HUES6 (cell line): ENCODE results near the gene ZNF831.

Experiments
- H3K27ac ChIP-seq: 2 replicates; pipeline ENCODE4 v1.7.0; 2013; ENCODE audit warnings: low read depth, mild to moderate bottlenecking, low read length, inconsistent platforms
- H3K27me3 ChIP-seq: 2 replicates; pipeline ENCODE4 v1.6.1; 2013; ENCODE audit warnings: low read length; ENCODE audit not compliant: control insufficient read depth, insufficient read depth
- H3K36me3 ChIP-seq: 2 replicates; pipeline ENCODE4 v1.6.1; 2013; ENCODE audit warnings: low read length; ENCODE audit not compliant: control insufficient read depth, insufficient read depth
- H3K4me1 ChIP-seq: 2 replicates; pipeline ENCODE4 v1.6.1; 2013; ENCODE audit warnings: low read length; ENCODE audit not compliant: control insufficient read depth, insufficient read depth
- H3K4me3 ChIP-seq: 2 replicates; pipeline ENCODE4 v1.5.1; 2013; ENCODE audit warnings: low read depth, low read length
- H3K9ac ChIP-seq: one replicate; pipeline ENCODE4 v1.6.1; 2013; ENCODE audit warnings: mild to moderate bottlenecking, low read length
- H3K9me3 ChIP-seq: 2 replicates; pipeline ENCODE4 v1.6.1; 2013; ENCODE audit warnings: low read depth, low read length; ENCODE audit not compliant: control insufficient read depth, insufficient read depth

Gene ZNF831

GRCh38 chr20:59204165-59204894 lies 40.7 kb downstream of the ZNF831 start:
- Histone ChIP-seq H3K9ac (no peak overlapping the region), H3K27ac (no peak overlapping the region), H3K4me1 (peaks cover 17% of the 10 kb centered on the region), H3K4me3 (no peak overlapping the region), H3K27me3 (peaks cover 7% of the 10 kb centered on the region), H3K9me3 (no peaks in the 10 kb centered on the region), H3K36me3 (no peaks in the 10 kb centered on the region)

DNA sequence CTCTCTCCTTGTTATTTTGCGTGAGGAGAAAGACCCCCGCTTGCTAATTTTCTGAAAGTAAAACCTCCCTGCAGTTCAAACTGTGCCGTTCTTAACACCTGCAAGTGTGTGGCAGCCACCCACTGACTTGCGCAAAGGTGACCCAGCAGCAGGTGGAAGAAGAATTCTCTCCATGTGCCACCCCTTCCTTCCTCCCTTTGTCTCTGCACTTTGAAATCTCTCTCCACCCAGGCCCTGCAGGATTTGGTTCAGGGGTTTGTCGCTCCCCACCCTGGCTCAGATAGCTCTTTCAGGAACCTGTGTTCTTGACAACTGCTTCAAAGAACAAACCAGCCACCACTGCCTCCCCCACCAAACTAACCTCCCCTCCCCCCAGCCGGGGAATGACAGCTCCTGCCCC lies 41.4 kb downstream of the ZNF831 start:
- H3K4me1 ChIP-seq, result peaks cover 17% of the 10 kb centered on the region
- no peak overlapping the region for H3K4me3 ChIP-seq
- no peaks in the 10 kb centered on the region for H3K36me3 ChIP-seq
- H3K27ac ChIP-seq, result no peak overlapping the region
- H3K27me3 ChIP-seq, result peaks cover 7% of the 10 kb centered on the region
- no peak overlapping the region for H3K9ac ChIP-seq
- H3K9me3 ChIP-seq, result no peaks in the 10 kb centered on the region

- no peak overlapping the region for H3K9ac ChIP-seq
- H3K9me3 ChIP-seq, result no peaks in the 10 kb centered on the region
- H3K4me1 ChIP-seq, result peaks cover 17% of the 10 kb centered on the region
- H3K27ac ChIP-seq, result no peak overlapping the region
- H3K4me3 ChIP-seq, result no peak overlapping the region
- H3K36me3 ChIP-seq, result no peaks in the 10 kb centered on the region
- H3K27me3 ChIP-seq, result peaks cover 7% of the 10 kb centered on the region
These were observed 43.6 kb downstream of the ZNF831 start for GRCh38 chr20:59207235-59207634.

GRCh38 chr20:59207742-59208357 lies 44.2 kb downstream of the ZNF831 start:
- H3K4me3 ChIP-seq, result no peak overlapping the region
- H3K27ac ChIP-seq, result no peak overlapping the region
- peaks cover 17% of the 10 kb centered on the region for H3K4me1 ChIP-seq
- no peaks in the 10 kb centered on the region for H3K36me3 ChIP-seq
- H3K27me3 ChIP-seq, result peaks cover 7% of the 10 kb centered on the region
- H3K9me3 ChIP-seq, result no peaks in the 10 kb centered on the region
- H3K9ac ChIP-seq, result no peak overlapping the region

DNA sequence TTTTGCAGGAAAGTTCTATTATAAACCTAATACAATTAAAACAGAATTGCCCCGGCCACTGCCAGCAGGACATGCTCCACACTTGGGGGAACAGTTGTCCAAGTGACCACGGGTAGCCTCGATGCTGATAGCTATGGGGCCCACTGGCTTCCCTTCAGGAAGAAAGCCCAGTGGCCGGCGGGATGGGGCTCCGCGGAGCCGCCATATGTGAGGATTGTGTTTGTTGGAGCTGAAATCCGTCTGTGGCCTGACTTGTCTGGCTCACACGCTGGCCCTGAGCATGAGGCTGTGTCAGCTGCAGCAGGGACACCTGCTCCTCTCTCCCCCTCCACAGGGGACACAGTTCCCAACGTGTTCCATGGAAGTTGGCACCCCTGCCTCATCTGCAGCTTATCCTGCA lies 46.6 kb downstream of the ZNF831 start:
- H3K27ac ChIP-seq, result no peak overlapping the region
- no peak overlapping the region for H3K9ac ChIP-seq
- no peak overlapping the region for H3K4me3 ChIP-seq
- no peaks in the 10 kb centered on the region for H3K36me3 ChIP-seq
- no peaks in the 10 kb centered on the region for H3K9me3 ChIP-seq
- H3K27me3 ChIP-seq, result no peaks in the 10 kb centered on the region
- peaks cover 10% of the 10 kb centered on the region for H3K4me1 ChIP-seq

GRCh38 chr20:59211208-59211765 lies 47.7 kb downstream of the ZNF831 start:
- Histone ChIP-seq H3K9me3 (no peaks in the 10 kb centered on the region), H3K36me3 (no peaks in the 10 kb centered on the region), H3K4me1 (peaks cover 5% of the 10 kb centered on the region), H3K4me3 (no peak overlapping the region), H3K9ac (no peak overlapping the region), H3K27me3 (no peaks in the 10 kb centered on the region), H3K27ac (no peak overlapping the region)

- no peaks in the 10 kb centered on the region for H3K36me3 ChIP-seq
These were observed 50.5 kb downstream of the ZNF831 start for GRCh38 chr20:59214073-59214472.

GRCh38 chr20:59214606-59215547 lies 51.3 kb downstream of the ZNF831 start:
- Histone ChIP-seq H3K36me3 (no peaks in the 10 kb centered on the region), H3K4me1 (no peaks in the 10 kb centered on the region), H3K27ac (no peak overlapping the region), H3K9me3 (no peaks in the 10 kb centered on the region), H3K4me3 (no peak overlapping the region), H3K27me3 (peaks cover under 1% of the 10 kb centered on the region; the same call in 1 of the 2 replicates), H3K9ac (no peak overlapping the region)

More at GRCh38 chr20:59214073-59214472, 50.5 kb downstream of the ZNF831 start:
- no peak overlapping the region for H3K4me3 ChIP-seq
- H3K4me1 ChIP-seq, result no peaks in the 10 kb centered on the region
- H3K27me3 ChIP-seq, result no peaks in the 10 kb centered on the region
- no peaks in the 10 kb centered on the region for H3K9me3 ChIP-seq
- H3K9ac ChIP-seq, result no peak overlapping the region
- H3K27ac ChIP-seq, result no peak overlapping the region

DNA sequence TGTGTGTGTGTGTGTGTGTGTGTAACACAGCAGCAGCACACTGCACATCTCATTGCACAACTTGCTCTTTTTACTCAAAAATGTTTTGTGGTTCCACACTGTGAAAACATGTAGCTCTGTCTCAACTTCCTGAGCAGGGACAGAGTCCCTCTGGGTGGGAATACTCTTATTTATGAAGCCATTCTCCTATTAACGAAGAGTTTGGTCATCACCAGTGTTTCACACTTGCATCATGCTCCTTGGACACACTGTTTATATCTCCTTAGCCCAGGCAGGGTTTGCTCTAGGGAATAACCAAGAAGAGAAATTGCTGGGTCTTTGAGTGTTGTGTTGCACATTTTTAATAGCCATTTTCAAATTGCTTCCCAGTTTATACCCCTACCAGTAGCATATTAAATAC lies 53.6 kb downstream of the ZNF831 start:
- Histone ChIP-seq H3K27ac (no peak overlapping the region), H3K4me1 (peaks cover 7% of the 10 kb centered on the region; the same call in 1 of the 2 replicates), H3K4me3 (no peak overlapping the region), H3K27me3 (peaks cover 18% of the 10 kb centered on the region; the same call in 1 of the 2 replicates), H3K9me3 (no peaks in the 10 kb centered on the region), H3K36me3 (no peaks in the 10 kb centered on the region), H3K9ac (no peak overlapping the region)

DNA sequence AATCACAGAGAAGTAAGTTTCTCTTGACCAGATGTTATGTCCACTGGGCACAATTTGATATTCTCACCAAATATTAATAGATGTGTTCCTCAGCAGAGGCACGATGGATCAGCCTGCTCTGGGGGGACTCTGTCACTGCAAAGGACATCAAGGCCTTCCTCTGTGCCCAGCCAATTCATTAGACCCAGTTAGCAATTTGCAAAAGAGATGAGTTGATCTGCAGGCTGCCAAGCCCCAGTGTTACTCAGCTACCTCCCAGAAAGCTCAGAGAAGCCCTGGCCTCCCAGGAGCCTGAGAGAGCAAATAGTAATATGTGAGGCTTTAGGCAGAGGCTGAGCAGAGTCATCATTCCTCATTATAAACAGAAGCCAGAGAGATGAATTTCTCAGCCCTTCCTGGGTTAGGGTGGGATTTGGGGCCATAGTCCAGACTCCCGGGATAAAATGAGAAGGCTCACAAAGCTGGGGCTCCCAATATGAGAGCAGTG lies 54.2 kb downstream of the ZNF831 start:
- Histone ChIP-seq H3K36me3 (no peaks in the 10 kb centered on the region), H3K27ac (no peak overlapping the region), H3K9ac (no peak overlapping the region), H3K27me3 (peaks cover 21% of the 10 kb centered on the region), H3K4me1 (peaks cover 7% of the 10 kb centered on the region; the same call in 1 of the 2 replicates), H3K9me3 (no peaks in the 10 kb centered on the region), H3K4me3 (no peak overlapping the region)
